NT2/D1 (cell line): Measurements from ENCODE around the gene CPLANE1.
"Not testable (repeated sequence)": the region's sequence is repeated elsewhere in the genome, so short reads cannot be mapped to it uniquely, and the experiment has no call there.

Experiments used
- DNase-seq: peaks from one replicate; pipeline ENCODE4 v3.0.0-alpha.2; 2011; ENCODE audit warnings: low read depth, low spot score
- H3K27me3 ChIP-seq: 2 replicates; pipeline ENCODE4 v1.6.0; 2011; ENCODE audit warnings: mild to moderate bottlenecking; ENCODE audit not compliant: insufficient read length, insufficient read depth
- H3K36me3 ChIP-seq: 2 replicates; pipeline ENCODE4 v1.6.1; 2011; ENCODE audit warnings: mild to moderate bottlenecking, low read length, mixed read lengths; ENCODE audit not compliant: insufficient read depth, insufficient read length
- H3K4me1 ChIP-seq: 2 replicates; pipeline ENCODE4 v1.5.1; 2011; ENCODE audit not compliant: insufficient read depth, insufficient read length
- H3K4me3 ChIP-seq: 2 replicates; pipeline ENCODE4 v1.5.1; 2011; ENCODE audit warnings: low read depth; ENCODE audit not compliant: insufficient read length
- H3K9ac ChIP-seq: 2 replicates; pipeline ENCODE4 v1.6.0; 2011; ENCODE audit warnings: low read depth; ENCODE audit not compliant: insufficient read length
- H3K9me3 ChIP-seq: 2 replicates; pipeline ENCODE4 v1.5.1; 2011; ENCODE audit warnings: mild to moderate bottlenecking, low read length; ENCODE audit not compliant: insufficient read depth
- SUZ12 ChIP-seq: IDR thresholded peaks from 2 replicates; pipeline ENCODE4 v1.6.1; 2011; ENCODE audit not compliant: insufficient read length, insufficient read depth; ENCODE audit errors: extremely low read depth
- YY1 ChIP-seq: IDR thresholded peaks from 2 replicates; pipeline ENCODE4 v1.6.1; 2011; ENCODE audit not compliant: insufficient read length, insufficient read depth
- ZNF274 ChIP-seq: IDR thresholded peaks from 2 replicates; pipeline ENCODE4 v1.6.1; 2011; ENCODE audit warnings: mild to moderate bottlenecking, low read depth, low read length

Gene CPLANE1

GRCh38 chr5:37165761-37166160 is 83.4 kb downstream of the CPLANE1 start:
- H3K4me1 ChIP-seq: no peaks in the 10 kb centered on the region
- no peak for DNase-seq
- H3K9ac ChIP-seq: no peak overlapping the region
- H3K36me3 ChIP-seq: peaks cover 49% of the 10 kb centered on the region
- no peaks in the 10 kb centered on the region for H3K27me3 ChIP-seq
- H3K4me3 ChIP-seq: no peak overlapping the region
- no peak for TF ChIP-seq ZNF274
- TF ChIP-seq YY1: no peak
- no peak for TF ChIP-seq SUZ12
- no peaks in the 10 kb centered on the region for H3K9me3 ChIP-seq

- Histone ChIP-seq H3K27me3 (no peaks in the 10 kb centered on the region), H3K4me1 (no peaks in the 10 kb centered on the region), H3K4me3 (no peak overlapping the region), H3K36me3 (peaks cover 50% of the 10 kb centered on the region), H3K9ac (no peak overlapping the region), H3K9me3 (no peaks in the 10 kb centered on the region)
- TF ChIP-seq SUZ12: no peak
- no peak for TF ChIP-seq ZNF274
- TF ChIP-seq YY1: no peak
- no peak for DNase-seq
These were observed 95.5 kb downstream of the CPLANE1 start for GRCh38 chr5:37153661-37154060.

GRCh38 chr5:37146896-37147295 is 102.3 kb downstream of the CPLANE1 start:
- Histone ChIP-seq H3K4me3 (no peak overlapping the region), H3K4me1 (no peaks in the 10 kb centered on the region), H3K27me3 (no peaks in the 10 kb centered on the region), H3K36me3 (peaks cover 16% of the 10 kb centered on the region), H3K9me3 (no peaks in the 10 kb centered on the region), H3K9ac (no peak overlapping the region)
- no peak for DNase-seq
- no peak for TF ChIP-seq SUZ12
- TF ChIP-seq YY1: no peak
- no peak for TF ChIP-seq ZNF274

- Histone ChIP-seq H3K9ac (no peak overlapping the region), H3K4me1 (no peaks in the 10 kb centered on the region), H3K36me3 (peaks cover 25% of the 10 kb centered on the region), H3K27me3 (no peaks in the 10 kb centered on the region), H3K4me3 (no peak overlapping the region), H3K9me3 (peaks cover 27% of the 10 kb centered on the region; the same call in 1 of the 2 replicates)
- no peak for DNase-seq
- TF ChIP-seq SUZ12: no peak
- no peak for TF ChIP-seq YY1
- no peak for TF ChIP-seq ZNF274
These were observed 112.5 kb downstream of the CPLANE1 start for GRCh38 chr5:37136694-37137093.

- H3K9me3 ChIP-seq: peaks cover 27% of the 10 kb centered on the region; the same call in 1 of the 2 replicates
- DNase-seq, H3K4me3 ChIP-seq, H3K27me3 ChIP-seq, H3K4me1 ChIP-seq, H3K9ac ChIP-seq: not testable (repeated sequence)
- peaks cover 22% of the 10 kb centered on the region for H3K36me3 ChIP-seq
These were observed 113.9 kb downstream of the CPLANE1 start for GRCh38 chr5:37135312-37135711.

- no peak for DNase-seq
- H3K27me3 ChIP-seq: no peaks in the 10 kb centered on the region
- H3K4me3 ChIP-seq: no peak overlapping the region
- TF ChIP-seq SUZ12: no peak
- TF ChIP-seq ZNF274: no peak
- TF ChIP-seq YY1: no peak
- H3K9me3 ChIP-seq: peaks cover 27% of the 10 kb centered on the region; the same call in 1 of the 2 replicates
- H3K36me3 ChIP-seq: peaks cover 18% of the 10 kb centered on the region
- no peak overlapping the region for H3K9ac ChIP-seq
- H3K4me1 ChIP-seq: no peaks in the 10 kb centered on the region
These were observed 115.2 kb downstream of the CPLANE1 start for GRCh38 chr5:37133939-37134338.

GRCh38 chr5:37132646-37133045 is 116.5 kb downstream of the CPLANE1 start:
- no peaks in the 10 kb centered on the region for H3K27me3 ChIP-seq
- H3K36me3 ChIP-seq: peaks cover 10% of the 10 kb centered on the region
- no peaks in the 10 kb centered on the region for H3K4me1 ChIP-seq
- H3K9me3 ChIP-seq: peaks cover 16% of the 10 kb centered on the region; the same call in 1 of the 2 replicates
- no peak for DNase-seq
- no peak overlapping the region for H3K9ac ChIP-seq
- TF ChIP-seq YY1 (no peak), ZNF274 (no peak), SUZ12 (no peak)
- H3K4me3 ChIP-seq: no peak overlapping the region

GRCh38 chr5:37121465-37121864 is 127.7 kb downstream of the CPLANE1 start:
- peaks cover 11% of the 10 kb centered on the region for H3K36me3 ChIP-seq
- H3K27me3 ChIP-seq: no peaks in the 10 kb centered on the region
- TF ChIP-seq ZNF274: no peak
- no peak for TF ChIP-seq YY1
- no peak for TF ChIP-seq SUZ12
- no peaks in the 10 kb centered on the region for H3K9me3 ChIP-seq
- no peaks in the 10 kb centered on the region for H3K4me1 ChIP-seq
- no peak overlapping the region for H3K9ac ChIP-seq
- H3K4me3 ChIP-seq: no peak overlapping the region
- DNase-seq: no peak
